Liver (tissue), 9 donors: ENCODE data around the gene IBA57. TPM values are rescaled to one million over a fixed set of nuclear protein-coding genes. Genes with fewer than 3 reads are reported as not detected.

ENCODE experiments used
- DNase-seq: peaks from one replicate; pipeline ENCODE4 v3.0.0-alpha.2; 2017; ENCODE audit warnings: low spot score
- H3K27ac ChIP-seq, 2 donors: one replicate each; pipeline ENCODE4 v1.7.0; 2013; ENCODE audit warnings: inconsistent platforms in 2 of 2, low read length in 2 of 2, control low read depth in 1 of 2, low read depth in 1 of 2, mild to moderate bottlenecking in 1 of 2
- H3K27me3 ChIP-seq, 4 donors: one replicate each; pipeline versions ENCODE4 v1.6.1 to v1.7.0; 2013; ENCODE audit warnings: low read length in 3 of 4, inconsistent platforms in 1 of 4, mild to moderate bottlenecking in 1 of 4, moderate library complexity in 1 of 4; ENCODE audit not compliant: control insufficient read depth in 4 of 4, insufficient read depth in 4 of 4
- H3K36me3 ChIP-seq, 4 donors: one replicate each; pipeline versions ENCODE4 v1.6.1 to v1.7.0; 2013; ENCODE audit warnings: low read length in 3 of 4, mild to moderate bottlenecking in 3 of 4, low read depth in 1 of 4, moderate library complexity in 1 of 4; ENCODE audit not compliant: control insufficient read depth in 4 of 4, insufficient read depth in 3 of 4
- H3K4me1 ChIP-seq, 4 donors: one replicate each; pipeline versions ENCODE4 v1.6.1 to v1.7.0; 2013; ENCODE audit warnings: low read length in 3 of 4, mild to moderate bottlenecking in 3 of 4, moderate library complexity in 1 of 4; ENCODE audit not compliant: control insufficient read depth in 4 of 4, insufficient read depth in 4 of 4
- H3K4me3 ChIP-seq, 3 donors: one replicate each; pipeline versions ENCODE4 v1.6.1 to v1.7.0; 2013; ENCODE audit warnings: low read length in 3 of 3, control low read depth in 1 of 3, low read depth in 1 of 3, mild to moderate bottlenecking in 1 of 3
- H3K9ac ChIP-seq, 2 donors: one replicate each; pipeline ENCODE4 v1.7.0; 2013; ENCODE audit warnings: low read length in 2 of 2, mild to moderate bottlenecking in 2 of 2, moderate library complexity in 2 of 2, control low read depth in 1 of 2, low read depth in 1 of 2
- H3K9me3 ChIP-seq, 4 donors: one replicate each; pipeline versions ENCODE4 v1.6.1 to v1.7.0; 2013; ENCODE audit warnings: low read length in 3 of 4; ENCODE audit not compliant: control insufficient read depth in 4 of 4
- EGR1 ChIP-seq, 2 donors: IDR thresholded peaks; 2 replicates each; pipeline ENCODE4 v1.6.1; 2016 to 2018; ENCODE audit warnings: antibody characterized with exemption in 2 of 2, low read depth in 2 of 2
- FOXA1 ChIP-seq: IDR thresholded peaks from 2 replicates; pipeline ENCODE4 v1.6.1; 2016; ENCODE audit warnings: antibody characterized with exemption
- GABPA ChIP-seq, 2 donors: IDR thresholded peaks in 1 of 2; conservative IDR thresholded peaks in 1 of 2; 2 replicates each; pipeline ENCODE4 v1.6.1; 2016; ENCODE audit warnings: antibody characterized with exemption in 2 of 2, mild to moderate bottlenecking in 1 of 2, moderate library complexity in 1 of 2
- HNF4G ChIP-seq: IDR thresholded peaks from 2 replicates; pipeline ENCODE4 v1.6.1; 2016; ENCODE audit warnings: antibody characterized with exemption
- JUND ChIP-seq, 2 donors: IDR thresholded peaks; 2 replicates each; pipeline ENCODE4 v1.6.1; 2016; ENCODE audit warnings: antibody characterized with exemption in 2 of 2
- NR2F2 ChIP-seq: IDR thresholded peaks from 2 replicates; pipeline ENCODE4 v1.6.1; 2016; ENCODE audit warnings: antibody characterized with exemption
- RAD21 ChIP-seq, 2 donors: IDR thresholded peaks; 2 replicates each; pipeline ENCODE4 v1.6.1; 2016; ENCODE audit warnings: antibody characterized with exemption in 2 of 2, mild to moderate bottlenecking in 2 of 2
- RXRA ChIP-seq, 2 donors: IDR thresholded peaks; 2 replicates each; pipeline ENCODE4 v1.6.1; 2017 to 2018; ENCODE audit warnings: antibody characterized with exemption in 2 of 2, mild to moderate bottlenecking in 1 of 2
- SP1 ChIP-seq: IDR thresholded peaks from 2 replicates; pipeline ENCODE4 v1.6.1; 2018; ENCODE audit warnings: antibody characterized with exemption, mild to moderate bottlenecking
- TAF1 ChIP-seq: conservative IDR thresholded peaks from 2 replicates; pipeline ENCODE4 v1.6.1; 2016; ENCODE audit warnings: antibody characterized with exemption, mild to moderate bottlenecking
- YY1 ChIP-seq: IDR thresholded peaks from 2 replicates; pipeline ENCODE4 v1.6.1; 2016; ENCODE audit warnings: antibody characterized with exemption, mild to moderate bottlenecking
- WGBS: extraction: QIAGEN DNeasy Blood & Tissue Kit; methylation state at CpG from one replicate; pipeline ENCODE4 v1.1.7; 2013; 5-methylcytosine and 5-hydroxymethylcytosine counted together
- polyA plus RNA-seq, 2 donors: library from polyadenylated mRNA; stranded (reverse) in 1 of 2; unstranded in 1 of 2; fragments of 200-250 nt in 1 of 2; fragments of >200 nt in 1 of 2; fragmentation: Nextera tagmentation in 1 of 2; extraction: Ambion mirVana in 1 of 2; gene quantifications; one replicate each; pipeline versions ENCODE4 v1.2.1 to v1.2.3, GENCODE V29; 2013 to 2015
- total RNA-seq, 2 donors: library from RNA; depleted of rRNA; stranded (reverse); fragments of >200 nt; gene quantifications; one replicate each; pipeline ENCODE4 v1.2.3, GENCODE V29; 2014
- TF ChIP-seq, protein P1 (sequence below): IDR thresholded peaks from 2 replicates; pipeline ENCODE4 v1.6.1; 2016; ENCODE audit warnings: antibody characterized with exemption
- TF ChIP-seq, protein P2 (sequence below): fragments of 150-350 bp; IDR thresholded peaks from 2 replicates; pipeline ENCODE4 v1.5.1; 2017; ENCODE audit warnings: improper control_type of control experiment, low read depth, low read length; ENCODE audit not compliant: missing input control
- TF ChIP-seq, protein P3 (sequence below): IDR thresholded peaks from 2 replicates; pipeline ENCODE4 v1.6.1; 2016; ENCODE audit warnings: antibody characterized with exemption
- donor health status: healthy.
- donor health status: healthy.
- donor health status: healthy.
- donor health status: healthy.
- donor health status: healthy.

IBA57 gene
- total and polyA plus RNA-seq, 4 donors, result 1.6 to 12.0 (median 8.4) TPM

DNA sequence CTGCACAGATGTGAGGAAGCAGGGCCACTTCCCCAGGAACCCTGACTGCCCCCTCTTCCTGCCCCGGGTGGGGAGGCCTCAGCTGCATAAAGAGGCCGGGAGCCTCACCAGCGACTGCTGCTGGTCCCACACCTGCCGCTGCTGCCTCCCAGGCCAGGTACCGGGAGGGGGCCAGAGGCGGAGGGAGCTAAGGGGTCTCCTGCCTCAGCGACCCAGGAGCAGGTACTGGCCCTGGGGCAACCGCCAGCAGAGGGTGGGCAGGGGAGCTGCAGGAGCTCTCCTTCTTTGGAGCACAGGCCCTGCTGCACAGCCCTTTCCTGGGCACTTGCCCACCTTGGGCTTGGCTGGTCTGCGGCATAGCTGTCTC, 9.1 kb upstream of the IBA57 start:
- Histone ChIP-seq H3K27me3 (no peaks in the 10 kb centered on the region), H3K9ac (no peak overlapping the region), H3K4me3 (no peak overlapping the region), H3K27ac (no peak overlapping the region), H3K36me3 (no peaks in the 10 kb centered on the region), H3K4me1 (peaks cover 0 to 6% (median 0%) of the 10 kb centered on the region in 4 donors), H3K9me3 (no peaks in the 10 kb centered on the region)
- 65% methylated on average over 9 of the region's 9 CpGs for WGBS
- TF ChIP-seq HNF4G (no peak), RAD21 (IDR thresholded peaks at IDR 0.05) (no peak), JUND (IDR thresholded peaks at IDR 0.05) (no peak), TAF1 (no peak), SP1 (no peak), NR2F2 (no peak)
- TF ChIP-seq, protein P1, sequence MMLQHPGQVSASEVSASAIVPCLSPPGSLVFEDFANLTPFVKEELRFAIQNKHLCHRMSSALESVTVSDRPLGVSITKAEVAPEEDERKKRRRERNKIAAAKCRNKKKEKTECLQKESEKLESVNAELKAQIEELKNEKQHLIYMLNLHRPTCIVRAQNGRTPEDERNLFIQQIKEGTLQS, result no peak
- TF ChIP-seq, protein P2, sequence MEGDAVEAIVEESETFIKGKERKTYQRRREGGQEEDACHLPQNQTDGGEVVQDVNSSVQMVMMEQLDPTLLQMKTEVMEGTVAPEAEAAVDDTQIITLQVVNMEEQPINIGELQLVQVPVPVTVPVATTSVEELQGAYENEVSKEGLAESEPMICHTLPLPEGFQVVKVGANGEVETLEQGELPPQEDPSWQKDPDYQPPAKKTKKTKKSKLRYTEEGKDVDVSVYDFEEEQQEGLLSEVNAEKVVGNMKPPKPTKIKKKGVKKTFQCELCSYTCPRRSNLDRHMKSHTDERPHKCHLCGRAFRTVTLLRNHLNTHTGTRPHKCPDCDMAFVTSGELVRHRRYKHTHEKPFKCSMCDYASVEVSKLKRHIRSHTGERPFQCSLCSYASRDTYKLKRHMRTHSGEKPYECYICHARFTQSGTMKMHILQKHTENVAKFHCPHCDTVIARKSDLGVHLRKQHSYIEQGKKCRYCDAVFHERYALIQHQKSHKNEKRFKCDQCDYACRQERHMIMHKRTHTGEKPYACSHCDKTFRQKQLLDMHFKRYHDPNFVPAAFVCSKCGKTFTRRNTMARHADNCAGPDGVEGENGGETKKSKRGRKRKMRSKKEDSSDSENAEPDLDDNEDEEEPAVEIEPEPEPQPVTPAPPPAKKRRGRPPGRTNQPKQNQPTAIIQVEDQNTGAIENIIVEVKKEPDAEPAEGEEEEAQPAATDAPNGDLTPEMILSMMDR, result no peak
- no peak for DNase-seq

DNA sequence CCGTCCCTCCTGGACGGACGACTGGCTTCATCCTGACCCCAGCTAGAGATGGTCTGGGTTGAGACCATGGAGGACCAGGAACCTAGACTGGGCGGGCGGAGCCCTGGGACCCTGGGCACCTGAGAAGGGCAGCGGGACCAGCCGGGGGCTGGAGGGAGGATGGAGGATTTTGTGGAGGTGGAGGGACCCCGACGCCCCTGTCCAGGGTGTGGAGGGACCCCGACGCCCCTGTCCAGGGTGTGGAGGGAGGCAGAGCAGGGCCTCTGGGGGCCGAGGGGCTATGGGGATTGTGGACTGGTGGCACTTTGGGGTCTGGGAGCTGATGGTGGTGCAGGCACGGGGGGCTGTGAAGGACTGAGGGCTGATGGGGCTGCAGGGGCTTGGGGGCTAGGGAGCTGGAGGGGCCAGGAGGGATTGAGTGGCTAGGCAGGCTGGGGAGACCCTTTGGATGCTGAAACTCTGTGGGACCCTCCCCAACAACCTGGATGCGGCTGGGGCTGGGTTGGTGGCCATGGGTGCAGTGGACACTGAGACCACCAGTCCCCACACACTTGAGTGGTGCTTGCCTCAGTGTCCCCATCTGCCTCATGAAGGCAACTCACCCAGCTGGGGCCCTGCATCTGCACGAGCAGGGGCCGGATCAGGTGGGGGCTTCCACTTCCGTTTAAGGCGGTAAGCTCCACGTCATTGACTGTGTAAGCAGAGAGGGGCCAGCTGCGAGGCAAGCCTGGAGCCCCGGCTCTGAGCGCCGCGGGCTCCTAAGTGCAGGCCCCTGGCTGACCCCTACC, 8.5 kb upstream of the IBA57 start:
- Histone ChIP-seq H3K27me3 (no peaks in the 10 kb centered on the region), H3K36me3 (no peaks in the 10 kb centered on the region), H3K9me3 (no peaks in the 10 kb centered on the region), H3K4me1 (peaks cover 0 to 6% (median 0%) of the 10 kb centered on the region in 4 donors), H3K27ac (no peak overlapping the region), H3K4me3 (no peak overlapping the region), H3K9ac (no peak overlapping the region)
- DNase-seq, result no peak
- TF ChIP-seq TAF1 (no peak), RXRA (IDR thresholded peaks at IDR 0.05) (no peak), GABPA (IDR thresholded peaks at IDR 0.05 in 1 of 2, conservative IDR thresholded peaks at IDR 0.05 in 1 of 2) (no peak), NR2F2 (no peak), HNF4G (no peak), FOXA1 (no peak), JUND (IDR thresholded peaks at IDR 0.05) (no peak), RAD21 (IDR thresholded peaks at IDR 0.05) (no peak), YY1 (no peak), SP1 (no peak), EGR1 (IDR thresholded peaks at IDR 0.05; ENCODE audit: low read depth in 2 of 2) (no peak)
- TF ChIP-seq, protein P1, result no peak
- TF ChIP-seq, protein P3, sequence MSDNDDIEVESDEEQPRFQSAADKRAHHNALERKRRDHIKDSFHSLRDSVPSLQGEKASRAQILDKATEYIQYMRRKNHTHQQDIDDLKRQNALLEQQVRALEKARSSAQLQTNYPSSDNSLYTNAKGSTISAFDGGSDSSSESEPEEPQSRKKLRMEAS, result no peak
- TF ChIP-seq, protein P2, result no peak
- WGBS, result 77% methylated on average over 24 of the region's 24 CpGs
